Middle frontal gyrus (tissue), 1 donor: ENCODE results near the gene CDHR1.

Experiments
- DNase-seq: peaks from one replicate; pipeline ENCODE4 v3.0.0-alpha.2; 2015; ENCODE audit warnings: low spot score; ENCODE audit errors: extremely low spot score

The CDHR1 gene

DNA sequence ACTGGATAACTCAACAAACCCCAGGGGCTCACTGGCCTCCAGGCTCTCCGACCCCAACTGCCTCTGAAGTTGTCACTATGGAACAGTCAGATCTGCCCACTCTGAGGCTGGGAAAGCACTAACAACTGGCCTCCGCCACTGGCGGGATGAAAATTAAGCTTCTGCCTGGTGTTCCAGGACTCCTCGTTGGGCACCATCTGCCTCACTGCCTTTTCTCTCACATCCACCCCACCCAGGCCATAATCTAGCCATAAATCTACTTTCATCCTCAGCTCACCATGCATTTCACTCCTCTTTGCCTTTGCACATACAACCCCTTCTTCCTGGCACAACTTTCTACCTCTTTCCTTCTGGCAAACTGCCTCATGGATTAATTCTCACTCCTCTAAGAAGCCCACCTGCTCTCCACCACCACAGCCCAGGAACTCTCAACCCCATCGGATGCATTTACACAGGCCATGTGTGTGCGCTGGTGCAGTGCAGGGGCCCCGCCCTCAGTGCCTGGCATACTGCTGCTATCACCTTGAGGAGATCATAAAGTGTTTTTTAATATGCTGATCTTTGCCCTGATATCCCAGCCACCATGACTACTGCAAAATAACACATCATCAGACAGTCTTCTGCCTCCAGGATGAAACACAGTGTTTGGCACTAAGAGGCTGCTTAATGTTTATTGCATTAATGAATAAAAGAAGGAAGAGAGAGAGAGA lies 4.0 kb downstream of the CDHR1 start:
- no peak for DNase-seq

DNA sequence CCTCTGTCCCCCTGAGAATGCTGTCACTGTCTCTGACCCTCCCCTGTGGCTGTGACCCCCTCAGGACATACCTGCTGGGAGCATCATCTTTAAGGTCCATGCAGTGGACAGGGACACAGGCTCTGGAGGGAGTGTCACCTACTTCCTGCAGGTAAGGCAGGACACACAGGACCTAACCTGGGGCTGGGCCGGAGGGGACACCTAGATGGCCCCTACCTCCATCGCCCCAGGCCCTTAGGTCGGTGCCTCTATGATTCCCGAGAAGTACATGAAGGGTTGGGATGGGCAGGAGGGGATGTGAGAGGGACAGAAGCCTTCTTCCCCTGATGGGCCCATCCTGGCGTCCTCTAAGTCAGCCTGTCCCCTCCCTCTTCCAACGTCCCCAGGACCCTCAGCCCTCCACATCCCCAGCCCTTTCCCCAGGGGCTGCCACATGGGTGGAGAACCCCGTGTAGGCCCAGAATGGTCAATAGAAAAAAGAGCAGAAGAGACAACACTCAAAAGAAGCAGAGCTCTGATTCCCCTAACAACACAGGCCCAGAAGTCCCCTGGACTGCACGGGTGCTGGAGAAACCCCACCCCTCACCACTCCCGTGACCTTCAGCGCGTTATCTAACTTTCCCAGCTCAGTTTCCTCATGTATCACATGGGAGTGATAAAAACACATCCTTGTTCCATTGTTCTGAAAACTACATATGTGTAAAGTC lies 6.4 kb downstream of the CDHR1 start:
- DNase-seq, result no peak

DNA sequence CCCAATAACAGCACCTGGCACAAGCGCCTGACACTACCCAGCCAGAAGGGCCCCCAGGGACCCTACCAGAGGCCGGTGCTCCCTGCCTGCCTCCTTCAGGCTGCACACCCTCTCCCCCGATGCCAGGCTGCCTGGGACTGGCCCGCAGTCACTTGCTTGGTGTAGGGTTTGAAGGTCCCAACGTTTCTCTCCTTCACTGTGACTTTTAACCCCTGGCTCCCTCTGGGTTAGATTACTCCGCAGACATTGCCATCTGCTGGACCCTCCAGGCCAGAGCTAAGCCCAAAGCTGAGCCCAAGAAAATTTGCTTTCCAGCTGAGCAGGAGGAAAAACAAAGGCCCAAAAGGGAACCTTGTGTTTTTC lies 6.9 kb downstream of the CDHR1 start:
- no peak for DNase-seq

DNA sequence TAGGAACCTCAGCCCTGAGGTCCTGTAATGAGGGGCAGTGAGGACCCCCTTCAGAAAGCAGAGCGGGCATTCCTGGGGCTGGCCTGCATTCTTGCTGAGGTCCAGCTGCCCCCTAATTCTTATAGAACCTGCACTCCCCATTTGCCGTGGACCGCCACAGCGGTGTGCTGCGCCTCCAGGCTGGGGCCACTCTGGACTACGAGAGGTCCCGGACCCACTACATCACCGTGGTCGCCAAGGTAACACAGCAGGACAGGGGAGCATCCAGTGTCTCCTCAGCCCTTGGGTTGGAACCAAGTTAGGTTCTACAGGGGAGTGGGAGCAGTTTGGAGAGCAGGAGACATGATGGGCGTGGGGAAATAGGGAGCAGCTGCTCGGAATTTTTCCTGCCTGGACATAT lies 7.3 kb downstream of the CDHR1 start:
- DNase-seq, result no peak

DNA sequence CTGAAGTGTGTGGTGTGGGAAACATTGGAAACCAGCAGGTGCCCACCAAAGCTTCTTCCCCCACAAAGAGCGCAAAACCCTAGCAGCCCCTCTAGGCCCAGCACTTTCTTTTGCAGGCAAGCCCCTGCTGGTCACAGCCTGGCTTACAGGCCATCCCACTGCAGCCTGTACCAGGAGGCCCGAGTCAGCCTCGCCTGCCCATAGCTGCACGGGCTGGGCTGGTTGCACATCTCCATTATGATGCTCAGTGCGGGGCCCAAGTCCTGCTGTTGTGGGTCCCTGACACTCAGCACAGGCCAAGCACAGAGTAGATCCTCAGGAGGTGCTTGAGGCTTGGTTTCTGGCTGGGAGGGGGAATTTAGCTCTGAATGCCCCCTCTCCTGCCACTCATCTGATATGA lies 8.0 kb downstream of the CDHR1 start:
- no peak for DNase-seq

DNA sequence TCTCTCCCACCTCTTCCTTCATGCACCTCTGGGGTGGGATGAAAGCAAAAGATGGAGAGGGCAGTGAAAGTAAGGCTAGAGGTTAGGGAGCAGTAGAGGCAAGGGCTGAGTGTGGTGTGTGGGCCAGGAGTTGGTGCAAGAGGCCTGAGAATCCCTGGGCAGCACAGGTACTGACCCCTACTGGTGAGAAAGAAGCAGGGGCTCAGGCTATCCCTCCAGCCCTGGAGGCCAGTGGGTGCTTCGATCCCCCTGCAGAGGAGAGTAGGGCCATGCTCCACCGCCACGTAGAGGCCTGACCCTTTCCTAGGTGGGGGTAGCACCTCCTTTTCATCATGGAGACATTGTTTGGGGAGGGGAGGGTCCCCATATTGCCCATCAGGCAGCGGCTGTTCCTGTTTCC lies 9.8 kb downstream of the CDHR1 start:
- no peak for DNase-seq

DNA sequence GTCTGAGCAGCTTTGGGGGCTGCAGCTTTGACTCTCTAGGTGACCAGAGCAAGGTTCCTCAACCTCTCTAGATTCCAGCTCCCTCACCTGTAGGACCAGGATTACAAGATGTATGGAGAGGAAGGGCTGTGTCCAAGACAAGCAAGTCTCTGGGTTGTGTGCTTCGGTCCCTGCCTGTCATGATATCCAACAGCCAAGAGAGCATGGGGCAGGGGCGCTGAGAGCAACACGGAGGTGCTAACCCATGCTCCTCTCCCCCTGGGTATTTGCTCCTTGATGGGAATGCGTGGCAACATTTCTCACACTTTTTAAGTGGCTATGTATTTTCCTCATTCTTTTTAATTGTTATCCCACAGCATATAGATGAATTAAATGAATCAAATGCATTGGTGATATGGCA lies 10.3 kb downstream of the CDHR1 start:
- no peak for DNase-seq

DNA sequence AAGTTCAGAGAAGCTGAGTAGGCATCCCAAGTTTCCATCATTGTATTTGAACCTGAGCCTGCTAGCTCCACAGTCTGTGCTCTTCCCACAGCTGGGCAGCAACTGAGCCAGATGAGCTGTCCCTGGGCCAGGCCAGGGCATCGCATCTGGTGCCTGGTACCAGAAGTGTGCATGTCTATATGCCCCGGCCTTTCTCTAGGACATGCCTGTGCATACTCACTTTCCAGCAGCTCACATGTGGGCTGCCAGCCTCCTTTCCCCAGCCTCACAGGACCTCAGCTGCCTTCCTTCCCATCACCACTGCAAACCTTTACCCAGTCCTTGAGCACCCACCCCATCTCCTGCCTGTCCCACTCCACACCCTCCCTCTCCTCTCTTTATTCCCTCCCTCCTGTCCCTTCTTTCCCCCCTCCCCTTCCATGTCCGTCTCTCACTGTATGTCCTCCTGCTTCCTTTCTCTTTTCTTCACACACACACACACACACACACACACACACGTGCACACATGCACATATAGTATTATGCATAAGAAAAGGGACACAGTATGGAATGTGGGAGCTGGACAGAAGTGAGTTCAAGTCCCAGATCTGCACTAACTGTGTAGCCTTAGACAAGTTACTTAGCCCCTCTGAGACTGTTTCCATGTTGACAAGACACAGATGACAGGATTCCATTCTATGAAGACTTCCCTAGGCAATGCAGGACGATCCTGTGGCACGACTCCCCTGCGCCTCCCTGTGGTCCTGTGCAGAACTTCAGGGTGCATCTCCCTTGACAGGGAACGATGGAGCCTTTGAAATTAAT lies 10.9 kb downstream of the CDHR1 start:
- DNase-seq, result no peak

DNA sequence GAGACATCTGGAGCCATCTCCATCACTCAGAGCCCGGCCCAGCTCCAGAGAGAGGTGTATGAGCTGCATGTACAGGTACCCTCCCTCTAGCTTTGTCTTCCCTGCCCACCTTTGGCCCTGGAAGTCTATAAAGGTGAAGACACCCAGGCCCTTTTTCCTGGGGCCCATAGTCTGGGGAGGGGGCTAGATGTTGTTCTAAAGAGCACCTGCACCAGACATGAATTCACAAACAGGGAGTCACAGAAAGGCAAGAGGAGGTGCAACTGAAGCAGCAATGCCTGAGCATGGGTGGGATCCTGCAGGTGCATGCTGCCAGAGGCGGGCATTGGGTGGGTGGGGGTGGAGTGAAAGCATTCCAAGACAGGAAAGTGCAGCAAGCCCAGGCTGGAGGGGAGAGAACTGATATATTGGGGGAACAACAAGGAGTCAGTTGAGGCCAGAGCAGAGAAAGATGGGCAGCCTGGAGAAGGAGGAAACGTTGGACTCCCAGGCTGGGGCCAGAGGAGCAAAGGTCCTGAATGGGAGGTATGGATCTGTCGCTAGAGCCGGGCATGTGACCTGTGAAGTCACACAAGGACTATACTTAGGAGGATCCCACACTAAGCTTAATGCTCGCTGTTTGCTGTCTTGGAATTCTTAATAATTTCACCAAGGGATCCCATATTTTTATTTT lies 11.7 kb downstream of the CDHR1 start:
- no peak for DNase-seq

DNA sequence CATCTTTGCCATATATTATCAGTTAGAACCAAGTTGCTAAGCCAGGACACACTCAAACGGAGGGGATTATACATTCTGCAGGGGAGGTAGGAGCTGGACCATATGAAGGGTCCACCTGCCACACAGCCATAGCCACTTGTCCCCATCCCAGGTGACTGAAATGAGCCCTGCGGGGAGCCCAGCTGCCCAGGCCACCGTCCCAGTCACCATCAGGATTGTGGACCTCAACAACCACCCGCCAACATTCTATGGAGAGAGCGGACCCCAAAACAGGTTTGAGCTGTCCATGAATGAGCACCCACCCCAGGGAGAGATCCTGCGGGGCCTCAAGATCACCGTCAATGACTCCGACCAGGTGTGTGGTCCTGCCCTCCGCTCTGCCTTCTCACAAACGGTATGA lies 13.7 kb downstream of the CDHR1 start:
- DNase-seq, result no peak

DNA sequence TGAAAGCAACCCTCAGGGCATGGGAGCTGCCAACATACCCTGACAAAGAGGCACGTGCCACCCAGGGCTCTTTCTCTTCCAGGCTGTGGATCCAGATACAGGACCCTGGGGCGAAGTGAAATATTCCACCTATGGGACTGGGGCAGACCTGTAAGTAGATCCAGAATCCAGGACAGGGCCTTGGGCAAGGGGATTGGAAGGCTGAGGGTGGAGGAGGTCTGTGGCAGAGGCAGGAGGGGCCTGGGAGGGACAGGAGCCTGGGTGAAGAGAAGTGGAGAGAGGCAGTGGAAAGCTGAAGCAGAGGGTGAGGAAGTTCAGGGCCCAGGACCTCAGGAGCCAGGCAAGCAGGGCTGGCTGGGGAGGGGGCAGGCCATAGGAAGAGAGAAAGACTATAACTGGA lies 17.2 kb downstream of the CDHR1 start:
- no peak for DNase-seq

DNA sequence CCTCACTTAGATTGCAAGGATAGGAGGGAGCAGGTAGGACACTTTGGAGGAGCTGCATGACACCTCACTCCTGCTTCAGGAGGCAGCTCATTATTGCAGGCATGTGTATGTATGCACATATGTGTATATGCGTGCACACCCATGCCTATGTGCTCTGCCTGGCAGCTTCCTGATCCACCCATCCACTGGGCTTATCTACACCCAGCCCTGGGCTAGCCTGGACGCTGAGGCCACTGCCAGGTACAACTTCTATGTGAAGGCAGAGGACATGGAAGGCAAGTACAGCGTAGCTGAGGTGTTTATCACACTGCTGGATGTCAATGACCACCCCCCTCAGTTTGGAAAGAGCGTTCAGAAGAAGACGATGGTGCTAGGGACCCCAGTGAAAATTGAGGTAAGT lies 17.7 kb downstream of the CDHR1 start:
- no peak for DNase-seq

DNA sequence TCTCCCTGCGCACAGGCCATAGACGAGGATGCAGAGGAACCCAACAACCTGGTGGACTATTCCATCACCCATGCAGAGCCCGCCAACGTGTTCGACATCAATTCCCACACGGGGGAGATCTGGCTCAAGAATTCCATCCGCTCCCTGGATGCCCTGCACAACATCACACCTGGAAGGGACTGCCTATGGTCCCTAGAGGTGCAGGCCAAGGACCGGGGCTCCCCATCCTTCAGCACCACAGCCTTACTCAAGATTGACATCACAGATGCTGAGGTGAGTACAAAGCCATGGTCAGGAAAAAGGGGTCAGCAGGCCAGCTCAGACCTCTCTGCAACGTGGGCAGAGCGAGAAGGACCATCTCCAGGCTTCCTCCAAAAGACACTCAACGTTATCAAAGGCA lies 18.7 kb downstream of the CDHR1 start:
- DNase-seq, result no peak

DNA sequence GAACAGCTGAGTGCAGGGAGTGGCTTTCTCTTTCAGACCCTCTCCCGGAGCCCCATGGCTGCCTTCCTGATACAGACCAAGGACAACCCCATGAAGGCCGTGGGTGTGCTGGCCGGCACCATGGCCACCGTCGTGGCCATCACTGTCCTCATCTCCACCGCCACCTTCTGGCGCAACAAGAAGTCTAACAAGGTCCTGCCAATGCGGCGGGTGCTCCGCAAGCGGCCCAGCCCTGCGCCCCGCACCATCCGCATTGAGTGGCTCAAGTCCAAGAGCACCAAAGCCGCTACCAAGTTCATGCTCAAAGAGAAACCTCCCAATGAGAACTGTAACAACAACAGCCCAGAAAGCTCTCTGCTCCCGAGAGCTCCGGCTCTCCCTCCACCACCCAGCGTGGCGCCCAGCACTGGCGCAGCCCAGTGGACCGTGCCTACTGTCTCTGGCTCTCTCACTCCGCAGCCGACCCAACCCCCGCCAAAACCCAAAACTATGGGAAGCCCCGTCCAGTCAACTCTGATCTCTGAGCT lies 19.8 kb downstream of the CDHR1 start:
- no peak for DNase-seq

DNA sequence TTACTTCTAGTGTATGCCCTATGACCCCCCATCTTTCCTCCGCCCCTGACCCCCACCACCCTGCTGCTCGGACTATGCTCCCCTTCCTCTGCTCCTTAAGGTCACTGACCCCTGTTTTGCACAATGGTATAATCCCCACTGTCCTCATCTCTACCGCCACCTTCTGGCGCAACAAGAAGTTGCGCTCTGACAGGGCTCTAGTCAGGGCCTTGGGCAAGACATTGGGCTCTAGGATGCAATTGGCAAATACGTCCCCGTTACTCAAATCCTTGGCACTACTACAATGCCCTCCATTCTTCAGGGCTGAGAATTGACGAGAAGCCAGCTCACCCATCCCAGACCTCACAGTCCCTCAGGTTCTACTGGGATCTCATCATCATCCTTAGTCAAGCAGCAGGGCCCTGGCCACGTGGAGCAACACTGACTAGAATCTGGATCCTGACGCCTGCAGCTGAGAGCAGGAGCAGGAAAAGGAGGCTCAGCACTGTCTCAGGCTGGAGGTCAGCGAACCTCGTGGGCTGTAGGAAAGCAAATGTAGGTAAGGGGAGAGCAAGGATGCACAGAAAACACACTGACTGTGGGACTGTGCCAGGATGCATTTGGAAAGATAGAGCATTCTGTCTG lies 20.4 kb downstream of the CDHR1 start:
- DNase-seq, result no peak

DNA sequence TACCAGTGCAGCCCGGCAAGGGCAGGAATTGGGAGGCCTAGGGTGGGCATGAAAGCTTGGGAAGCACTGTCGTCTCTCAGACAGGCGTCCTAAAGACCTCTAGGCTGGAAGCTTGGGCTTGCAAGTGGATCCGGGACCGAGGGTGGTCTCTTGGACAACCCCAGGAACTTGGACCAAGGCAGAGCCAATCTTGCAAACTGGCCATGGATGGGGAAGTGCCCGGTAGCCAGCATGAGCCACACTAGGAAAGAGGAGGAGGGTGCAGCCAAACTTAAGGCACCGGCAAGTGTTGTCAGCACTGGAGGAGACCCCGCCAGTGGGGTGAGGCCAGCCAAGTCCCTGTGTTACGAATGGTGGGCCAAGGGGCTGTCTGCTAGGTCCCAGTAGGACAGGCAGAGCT lies 22.5 kb downstream of the CDHR1 start:
- DNase-seq, result no peak

DNA sequence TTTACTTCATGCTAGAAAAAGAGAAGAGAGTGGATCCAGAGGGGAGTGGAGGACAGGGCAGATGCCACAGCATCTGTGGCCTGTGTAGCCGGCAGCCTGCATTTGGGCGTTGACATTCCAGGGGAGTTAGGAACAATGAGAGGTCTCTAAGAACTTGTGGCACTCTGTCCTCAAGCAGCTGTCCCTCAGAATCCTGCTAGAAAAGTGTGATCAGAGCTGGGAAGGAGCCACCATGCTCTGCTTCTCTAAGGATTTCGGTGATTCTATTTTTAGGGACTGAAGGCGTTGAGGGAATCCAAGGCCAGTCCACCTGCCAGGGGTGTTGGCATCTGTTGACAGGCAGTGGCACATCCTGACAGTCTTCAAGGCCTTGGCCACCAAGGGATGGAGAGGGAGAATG lies 23.4 kb downstream of the CDHR1 start:
- no peak for DNase-seq

DNA sequence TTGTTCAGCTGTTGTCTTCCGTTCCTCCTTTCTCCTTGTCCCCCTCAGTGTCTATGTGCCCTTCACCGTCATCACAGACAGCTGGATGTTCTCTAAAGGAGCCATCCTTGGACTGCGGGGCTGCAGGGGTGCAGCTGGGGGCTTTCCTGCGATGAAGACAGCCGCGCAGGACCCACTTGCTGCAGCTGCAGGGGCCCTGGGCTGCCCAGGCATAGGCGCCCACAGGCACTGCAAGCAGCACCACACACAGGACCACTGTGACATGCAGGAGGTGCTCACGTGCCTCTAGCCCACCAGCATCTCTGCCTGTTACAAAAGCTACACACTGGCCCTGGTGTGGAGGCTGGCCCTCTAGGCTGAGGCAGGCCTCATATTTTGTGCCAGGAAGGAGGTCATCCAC lies 27.6 kb downstream of the CDHR1 start:
- DNase-seq, result no peak

DNA sequence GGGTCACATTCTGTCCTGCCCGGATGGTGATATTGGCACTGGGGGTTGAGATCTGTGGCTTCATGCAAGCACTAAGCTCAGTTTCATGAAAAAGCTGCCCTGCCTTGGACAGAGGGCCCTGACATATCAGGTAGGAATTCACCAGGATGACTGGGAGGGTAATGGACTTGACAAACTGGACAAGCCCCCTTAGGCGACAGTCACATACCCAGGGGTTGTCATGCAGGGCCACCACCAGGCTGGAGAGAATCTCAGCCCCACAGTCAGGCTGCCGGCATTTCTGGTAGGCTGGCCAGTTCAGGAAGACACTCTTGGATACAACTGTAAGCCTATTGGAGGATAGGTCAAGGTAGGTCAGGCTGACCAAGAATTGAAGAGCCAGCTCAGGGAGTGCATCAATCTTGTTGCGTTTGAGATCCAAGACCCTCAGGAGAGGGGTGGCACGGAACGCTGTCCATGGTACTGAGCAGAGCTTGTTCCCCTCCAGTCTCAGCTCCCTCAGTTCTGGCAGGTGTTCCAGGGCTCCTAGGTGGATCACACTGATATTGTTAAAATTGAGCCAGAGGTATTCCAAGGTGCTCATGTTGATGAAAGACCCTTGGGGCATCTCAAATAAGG lies 30.2 kb downstream of the CDHR1 start:
- no peak for DNase-seq

DNA sequence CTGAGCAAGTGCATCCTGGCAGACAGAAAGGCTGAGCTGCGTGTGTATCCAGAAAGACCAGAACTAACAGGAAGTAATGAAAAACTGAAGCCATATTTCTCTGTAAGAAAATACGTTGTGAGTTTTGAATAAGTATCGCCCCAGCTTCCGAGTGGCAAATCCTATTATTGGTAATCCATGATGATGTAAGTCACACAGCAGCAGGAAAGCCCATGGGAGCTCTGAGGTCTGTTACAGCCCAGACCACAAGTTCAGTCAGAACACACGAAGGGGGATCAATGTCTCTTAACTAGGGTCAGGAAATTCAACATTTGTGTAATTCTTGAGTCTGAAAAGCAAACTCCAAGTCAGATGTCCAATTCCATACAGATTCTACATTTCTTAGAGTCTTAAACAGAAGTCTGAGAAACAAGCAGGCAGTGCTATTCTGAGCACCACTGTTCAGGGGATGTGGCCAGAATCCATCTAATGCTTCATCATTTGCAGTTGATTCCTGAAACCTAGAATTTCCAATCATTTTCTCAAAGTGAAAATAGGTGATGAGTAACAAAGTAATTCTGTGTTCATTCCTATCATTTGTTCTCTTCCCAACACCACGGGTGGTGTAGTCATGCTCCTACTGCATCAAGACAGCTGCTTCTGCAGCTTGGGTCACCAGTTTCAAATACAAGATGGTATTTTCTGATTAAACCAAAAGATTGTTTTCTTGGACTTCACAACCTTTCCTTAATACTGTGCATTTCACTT lies 31.3 kb downstream of the CDHR1 start, which contains the start of gene LRIT2:
LRIT2 (minus strand) TSS at position 118 of the 747 bp plus-strand sequence; CDS start at position 94, 24 bp downstream.
- no peak for DNase-seq
